Sigmoid colon (tissue), 4 donors: ENCODE data around the gene FAM163B.

ENCODE experiments used
- EP300 ChIP-seq, 4 donors: sonication (generic); formaldehyde crosslinking; IDR thresholded peaks; one replicate each; pipeline ENCODE4 v1.6.1; 2017; ENCODE audit warnings: antibody characterized with exemption in 4 of 4
- POLR2A ChIP-seq, 2 donors: fragments of 450-650 bp; IDR thresholded peaks; one replicate each; pipeline ENCODE4 v1.6.1; 2016; ENCODE audit warnings: antibody characterized with exemption in 2 of 2, mild to moderate bottlenecking in 2 of 2, moderate library complexity in 2 of 2
- POLR2AphosphoS5 ChIP-seq, 4 donors: sonication (generic); formaldehyde crosslinking; IDR thresholded peaks; one replicate each; pipeline ENCODE4 v1.6.1; 2017; ENCODE audit warnings: antibody characterized with exemption in 4 of 4
- TF ChIP-seq, protein P1 (sequence below), 4 experiments: fragments of 450-650 bp in 3 of 4; fragments of 200-600 bp in 1 of 4; IDR thresholded peaks; one replicate each; pipeline ENCODE4 v1.5.1; 2016 to 2019; ENCODE audit warnings: antibody characterized with exemption in 4 of 4, mild to moderate bottlenecking in 3 of 4, moderate library complexity in 2 of 4

DNA sequence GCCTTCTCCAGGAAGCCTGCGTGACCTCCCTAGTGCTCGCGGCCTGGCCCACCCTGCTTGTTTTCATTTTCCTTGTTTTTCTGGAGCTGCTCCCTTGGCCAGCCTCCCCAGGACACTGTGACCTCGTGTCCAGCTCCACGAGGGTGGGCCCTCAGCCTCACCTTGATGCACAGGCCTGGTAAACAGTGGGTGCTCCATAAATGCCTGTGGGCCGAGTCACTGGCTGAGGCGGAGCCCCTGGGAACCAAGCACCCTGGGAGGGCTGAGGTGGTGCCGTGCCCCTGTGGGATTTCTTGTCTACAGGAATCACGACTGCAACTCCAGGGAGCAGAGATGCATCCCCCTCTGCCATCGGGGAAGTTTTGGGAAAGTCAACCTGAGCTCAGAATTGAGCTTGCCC lies 17.2 kb downstream of the FAM163B start:
- TF ChIP-seq, protein P1, sequence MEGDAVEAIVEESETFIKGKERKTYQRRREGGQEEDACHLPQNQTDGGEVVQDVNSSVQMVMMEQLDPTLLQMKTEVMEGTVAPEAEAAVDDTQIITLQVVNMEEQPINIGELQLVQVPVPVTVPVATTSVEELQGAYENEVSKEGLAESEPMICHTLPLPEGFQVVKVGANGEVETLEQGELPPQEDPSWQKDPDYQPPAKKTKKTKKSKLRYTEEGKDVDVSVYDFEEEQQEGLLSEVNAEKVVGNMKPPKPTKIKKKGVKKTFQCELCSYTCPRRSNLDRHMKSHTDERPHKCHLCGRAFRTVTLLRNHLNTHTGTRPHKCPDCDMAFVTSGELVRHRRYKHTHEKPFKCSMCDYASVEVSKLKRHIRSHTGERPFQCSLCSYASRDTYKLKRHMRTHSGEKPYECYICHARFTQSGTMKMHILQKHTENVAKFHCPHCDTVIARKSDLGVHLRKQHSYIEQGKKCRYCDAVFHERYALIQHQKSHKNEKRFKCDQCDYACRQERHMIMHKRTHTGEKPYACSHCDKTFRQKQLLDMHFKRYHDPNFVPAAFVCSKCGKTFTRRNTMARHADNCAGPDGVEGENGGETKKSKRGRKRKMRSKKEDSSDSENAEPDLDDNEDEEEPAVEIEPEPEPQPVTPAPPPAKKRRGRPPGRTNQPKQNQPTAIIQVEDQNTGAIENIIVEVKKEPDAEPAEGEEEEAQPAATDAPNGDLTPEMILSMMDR (IDR thresholded peaks at IDR 0.05), result no peak
- TF ChIP-seq POLR2A (IDR thresholded peaks at IDR 0.05) (no peak), EP300 (IDR thresholded peaks at IDR 0.05) (no peak), POLR2AphosphoS5 (IDR thresholded peaks at IDR 0.05) (no peak)
